GM12878 (cell line): ENCODE results near the gene RUNX3. TPM values are rescaled to one million over a fixed set of nuclear protein-coding genes. Genes with fewer than 3 reads are reported as not detected.

Source experiments
- ATAC-seq: fragments of 200-7000 bp; cut with Tn5 transposase; 3 replicates; pipeline ENCODE4 v1.9.1; 2020; ENCODE audit warnings: mild to moderate bottlenecking, moderate library complexity
- BruUV-seq: library from RNA; stranded (reverse); fragments of 400-500 nt; replicated peaks from 2 replicates; lab custom pipeline; 2021; lab: Mats Ljungman, UMichigan
- CTCF ChIA-PET: fragments of 300-600 bp; sonication (Branson Sonifier 250); formaldehyde crosslinking; extraction: SDS; loops from one replicate; lab custom pipeline; 2021; ENCODE audit warnings: inconsistent platforms; lab: Yijun Ruan, JAX
- POLR2A ChIA-PET: fragments of 350-600 bp; formaldehyde crosslinking; extraction: SDS; loops from one replicate; lab custom pipeline; 2021; ENCODE audit warnings: inconsistent platforms; lab: Charles Lee
- RAD21 ChIA-PET: fragments of 300-600 bp; sonication (Branson Sonifier 250); formaldehyde crosslinking; loops from one replicate; lab custom pipeline; 2023; ENCODE audit warnings: antibody characterized with exemption; ENCODE audit not compliant: unreplicated experiment; lab: Charles Lee
- SMC1A ChIA-PET: fragments of 300-600 bp; sonication (Branson Sonifier 250); formaldehyde crosslinking; loops from one replicate; lab custom pipeline; 2023; ENCODE audit not compliant: unreplicated experiment, uncharacterized antibody; lab: Charles Lee
- DNase-seq: peaks from one replicate; pipeline ENCODE4 v3.0.0-alpha.2; 2011; ENCODE audit warnings: low read depth, low spot score
- FAIRE-seq: peaks from 3 replicates; lab custom pipeline; 2011; peaks lifted over from hg19 to GRCh38; lab: Jason Lieb, UNC
- H2AFZ ChIP-seq: 2 replicates; pipeline ENCODE4 v1.6.0; 2011; ENCODE audit warnings: low read depth, low read length, control low read depth; ENCODE audit not compliant: control insufficient read depth
- H3K27ac ChIP-seq: 2 replicates; pipeline ENCODE4 v1.5.1; 2011; ENCODE audit warnings: control low read depth; ENCODE audit not compliant: control insufficient read depth, insufficient read depth
- H3K27me3 ChIP-seq, 2 experiments: replicated peaks in 1 of 2; 2 replicates each; pipeline versions ENCODE4 v1.6.0 to v1.6.1; 2011; ENCODE audit warnings: low read length in 1 of 2; ENCODE audit not compliant: control insufficient read depth in 2 of 2, insufficient read depth in 2 of 2
- H3K36me3 ChIP-seq, 2 experiments: 2 replicates each; pipeline ENCODE4 v1.5.1; 2011; ENCODE audit warnings: low read length in 1 of 2; ENCODE audit not compliant: control insufficient read depth in 2 of 2, insufficient read depth in 2 of 2
- H3K4me1 ChIP-seq: 2 replicates; pipeline ENCODE4 v1.6.1; 2011; ENCODE audit warnings: mild to moderate bottlenecking, low read length, moderate library complexity, mixed read lengths; ENCODE audit not compliant: control insufficient read depth, insufficient read depth
- H3K4me2 ChIP-seq: 2 replicates; pipeline ENCODE4 v1.6.0; 2011; ENCODE audit warnings: control low read depth; ENCODE audit not compliant: control insufficient read depth, insufficient read depth
- H3K4me3 ChIP-seq: fragments of 200-600 bp; sonication (generic); 2 replicates; pipeline ENCODE4 v1.5.1; 2016
- H3K79me2 ChIP-seq: 2 replicates; pipeline ENCODE4 v1.6.0; 2011; ENCODE audit warnings: low read length; ENCODE audit not compliant: control insufficient read depth, insufficient read depth
- H3K9ac ChIP-seq: 2 replicates; pipeline ENCODE4 v1.8.0; 2011; ENCODE audit warnings: low read length, control low read depth, mixed read lengths; ENCODE audit not compliant: control insufficient read depth, insufficient read depth
- H3K9me3 ChIP-seq: replicated peaks from 3 replicates; pipeline ENCODE4 v1.5.1; 2011; ENCODE audit warnings: mild to moderate bottlenecking, low read length; ENCODE audit not compliant: control insufficient read depth, insufficient read depth
- H4K20me1 ChIP-seq: 2 replicates; pipeline ENCODE4 v1.6.0; 2011; ENCODE audit not compliant: control insufficient read depth, insufficient read depth
- BACH1 ChIP-seq: fragments of 450-650 bp; IDR thresholded peaks from 2 replicates; pipeline ENCODE4 v1.6.1; 2017; ENCODE audit warnings: mild to moderate bottlenecking, borderline replicate concordance
- BMI1 ChIP-seq: fragments of 450-650 bp; IDR thresholded peaks from 2 replicates; pipeline ENCODE4 v1.6.1; 2016; ENCODE audit warnings: mild to moderate bottlenecking, moderate library complexity, borderline replicate concordance
- CBX5 ChIP-seq: sonication (generic); IDR thresholded peaks from 2 replicates; pipeline ENCODE4 v1.6.1; 2016; ENCODE audit warnings: low read depth, moderate library complexity, mild to moderate bottlenecking, inconsistent platforms
- HDGF ChIP-seq: fragments of 450-650 bp; IDR thresholded peaks from 2 replicates; pipeline ENCODE4 v1.6.1; 2016; ENCODE audit warnings: antibody characterized with exemption
- POLR2A ChIP-seq: IDR thresholded peaks from 2 replicates; pipeline ENCODE4 v1.6.1; 2011; ENCODE audit warnings: low read depth, mild to moderate bottlenecking, low read length
- POLR2AphosphoS5 ChIP-seq: IDR thresholded peaks from 2 replicates; pipeline ENCODE4 v1.6.1; 2011; ENCODE audit warnings: mild to moderate bottlenecking, low read length, inconsistent platforms
- TAF1 ChIP-seq: IDR thresholded peaks from 2 replicates; pipeline ENCODE4 v1.6.1; 2011; ENCODE audit warnings: mild to moderate bottlenecking, low read depth, low read length, borderline replicate concordance
- WGBS: methylation state at CpG from one replicate; pipeline ENCODE4 v1.1.6; 2016; ENCODE audit warnings: low lambda C conversion rate; ENCODE audit not compliant: insufficient replicate concordance, insufficient coverage; ENCODE audit errors: missing lambda C conversion rate; 5-methylcytosine and 5-hydroxymethylcytosine counted together
- in situ Hi-C: fragments of 300-500 bp; cut with MboI; formaldehyde crosslinking; loops from 9 replicates; pipeline ENCODE4 v1.14.3; 2018; ENCODE audit warnings: mixed read lengths
- intact Hi-C: fragments of 100-400 bp; cut with micrococcal nuclease; formaldehyde crosslinking; loops from one replicate; pipeline ENCODE4 v1.14.2; 2022; ENCODE audit not compliant: unreplicated experiment
- polyA plus RNA-seq, 11 experiments: library from polyadenylated mRNA; depleted of rRNA in 4 of 11; unstranded in 6 of 11; stranded (reverse) in 5 of 11; fragments of >200 nt; fragmentation: Nextera tagmentation in 4 of 11; fragmentation: Illumina TruSeq in 1 of 11; extraction: Ambion mirVana in 4 of 11; extraction: Trizol in 1 of 11; gene quantifications; 1 replicate in 1 of 11; 2 replicates in 10 of 11; pipeline versions ENCODE4 v1.2.1 to v1.2.3, GENCODE V29; 2011 to 2016; ENCODE audit warnings: inconsistent platforms in 2 of 11, missing spikeins in 2 of 11, low read depth in 1 of 11
- total RNA-seq, 4 experiments: library from RNA; depleted of rRNA in 3 of 4; stranded (reverse); fragments of >200 nt in 3 of 4; fragmentation: Illumina TruSeq in 1 of 4; extraction: Trizol in 1 of 4; gene quantifications; 2 replicates each; pipeline versions ENCODE4 v1.2.1 to v1.2.3, GENCODE V29; 2013 to 2021

The RUNX3 gene
- total and polyA plus RNA-seq, 10 of the 15 experiments (the other 5 are each of a cell fraction or from before 2014, with no cell fraction given): 19.0 to 151 (median 31.4) TPM

DNA sequence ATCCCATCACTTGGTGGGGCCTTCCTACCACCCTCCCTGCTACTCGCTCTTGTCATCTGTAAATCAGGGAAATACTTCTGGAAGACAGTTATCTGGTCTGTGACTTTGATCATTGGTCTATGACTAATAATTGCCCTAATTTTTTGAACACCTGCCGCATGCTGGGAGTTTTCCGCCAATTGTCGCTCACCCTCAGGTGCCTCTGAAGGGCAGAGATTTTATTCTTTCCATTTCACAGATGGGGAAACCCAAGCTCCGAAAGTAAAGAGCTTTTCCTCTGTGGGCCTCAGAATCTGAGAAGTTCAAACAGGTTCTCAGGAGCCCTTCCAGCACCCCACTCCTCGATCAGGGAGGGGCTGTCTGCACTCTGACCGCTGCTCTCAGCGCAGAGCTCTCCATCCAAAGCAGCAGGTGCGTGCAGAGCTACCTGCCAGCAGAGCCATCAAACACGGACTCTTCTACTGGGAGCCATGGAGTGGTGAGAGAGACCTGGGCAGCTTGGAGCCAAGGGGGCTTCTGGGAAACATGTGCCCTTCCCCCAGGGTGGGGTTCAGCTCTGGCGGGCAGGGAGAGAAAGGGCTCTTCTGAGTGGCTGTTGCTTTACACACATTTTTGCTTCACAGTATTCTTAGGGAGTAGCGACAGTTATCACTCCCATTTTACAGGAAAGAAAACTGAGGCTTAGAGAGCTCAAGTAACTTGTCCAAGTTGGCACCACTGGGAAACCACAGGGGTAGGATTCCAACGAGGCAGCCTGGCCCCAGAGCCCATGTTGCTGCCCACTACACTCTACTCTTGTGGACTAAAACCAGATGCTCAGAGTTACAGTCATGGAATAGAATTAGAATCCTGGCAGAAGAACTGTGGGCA lies 5.8 kb upstream of the RUNX3 start (continued):
- TF ChIP-seq BACH1: no peak

GRCh38 chr1:24935196-24935526 lies 5.1 kb upstream of the RUNX3 start:
- Histone ChIP-seq H3K27me3 (no peaks in the 10 kb centered on the region), H2AFZ (no peak overlapping the region), H3K9me3 (no peaks in the 10 kb centered on the region), H4K20me1 (peaks cover 4% of the 10 kb centered on the region; the same call in 1 of the 2 replicates), H3K79me2 (peaks cover 96% of the 10 kb centered on the region), H3K4me1 (peaks cover 52% of the 10 kb centered on the region), H3K4me3 (no peak overlapping the region), H3K4me2 (peak overlapping the region; percentile 76), H3K27ac (peak overlapping the region; percentile 61), H3K36me3 (peaks cover 18 to 30% of the 10 kb centered on the region in 2 experiments), H3K9ac (peak overlapping the region; percentile 30; the same call in 1 of the 2 replicates)
- TF ChIP-seq POLR2A (0 out of 2 replicates have a peak, but pooled peaks have one; percentile 36), TAF1 (no peak), POLR2AphosphoS5 (peak; percentile 32; the same call in 1 of the 2 replicates), HDGF (peak; percentile 71), CBX5 (no peak), BMI1 (peak; percentile 7; the same call in 1 of the 2 replicates)
- RAD21 ChIA-PET: interaction anchor here (1.0 to 7.3 kb wide), 17 partner anchors 9 to 270 kb away, joined by 3 to 99 read pairs (median 9); no protein-coding TSS in a partner anchor
- in situ Hi-C loops: no loop called here
- ATAC-seq: peak; percentile 4; the same call in 1 of the 3 replicates
- FAIRE-seq: no peak
- SMC1A ChIA-PET: interaction anchor here (0.8 to 23.9 kb wide), 16 partner anchors 9 to 166 kb away, joined by 3 to 391 read pairs (median 6); no protein-coding TSS in a partner anchor
- CTCF ChIA-PET: interaction anchor here (0.7 to 20.9 kb wide), 14 partner anchors 9 to 215 kb away, joined by 3 to 314 read pairs (median 8); no protein-coding TSS in a partner anchor
- 13% methylated on average over 6 of the region's 11 CpGs for WGBS
- POLR2A ChIA-PET: interaction anchor here (0.6 to 3.0 kb wide), 19 partner anchors 9 to 306 kb away, joined by 3 to 15 read pairs (median 4); no protein-coding TSS in a partner anchor
- BruUV-seq: no TSS peak
- intact Hi-C loops: loop anchor here (2.0 kb wide), 1 partner anchor 30 kb away; no protein-coding TSS in a partner anchor
- DNase-seq: no peak
